Raji (cell line): ENCODE results near the gene ST13.

Experiments
- POLR2A ChIP-seq: IDR thresholded peaks from 2 replicates; pipeline ENCODE4 v1.6.1; 2011; ENCODE audit warnings: low read depth, low read length, control low read depth; ENCODE audit not compliant: insufficient read depth

ST13 gene

GRCh38 chr22:40856513-40857308 lies at the start of gene ST13, which contains the start of gene XPNPEP3:
ST13 (minus strand) TSS chr22:40856639; CDS start chr22:40856540, 99 bp downstream.
XPNPEP3 (plus strand) TSS chr22:40857148; CDS start chr22:40857182, 34 bp downstream.
- peak; percentile 78 for TF ChIP-seq POLR2A

GRCh38 chr22:40904101-40904500 lies 47.7 kb upstream of the ST13 start:
- no peak for TF ChIP-seq POLR2A

GRCh38 chr22:40898850-40899357 lies 42.5 kb upstream of the ST13 start:
- no peak for TF ChIP-seq POLR2A

- TF ChIP-seq POLR2A: no peak
Measured at GRCh38 chr22:40894417-40894816, 38.0 kb upstream of the ST13 start.

GRCh38 chr22:40890881-40891280 lies 34.4 kb upstream of the ST13 start:
- TF ChIP-seq POLR2A: no peak

GRCh38 chr22:40889116-40889515 lies 32.7 kb upstream of the ST13 start:
- TF ChIP-seq POLR2A: no peak

GRCh38 chr22:40878922-40879321 lies 22.5 kb upstream of the ST13 start:
- TF ChIP-seq POLR2A: no peak

GRCh38 chr22:40877488-40877887 lies 21.0 kb upstream of the ST13 start:
- no peak for TF ChIP-seq POLR2A

GRCh38 chr22:40876907-40877306 lies 20.5 kb upstream of the ST13 start:
- no peak for TF ChIP-seq POLR2A

- no peak for TF ChIP-seq POLR2A
Measured at GRCh38 chr22:40875111-40875510, 18.7 kb upstream of the ST13 start.

GRCh38 chr22:40874016-40874415 lies 17.6 kb upstream of the ST13 start:
- no peak for TF ChIP-seq POLR2A

GRCh38 chr22:40867109-40867508 lies 10.7 kb upstream of the ST13 start:
- no peak for TF ChIP-seq POLR2A

GRCh38 chr22:40862537-40862936 lies 6.1 kb upstream of the ST13 start:
- TF ChIP-seq POLR2A: no peak

GRCh38 chr22:40862013-40862412 lies 5.6 kb upstream of the ST13 start, which contains the start of gene DNAJB7:
DNAJB7 (minus strand) TSS chr22:40862113; CDS start chr22:40861994, 119 bp downstream.
- no peak for TF ChIP-seq POLR2A

- TF ChIP-seq POLR2A: no peak
Measured at GRCh38 chr22:40857309-40857855, 943 bp upstream of the ST13 start.

- TF ChIP-seq POLR2A: no peak; the same call in 1 of the 2 replicates
Measured at GRCh38 chr22:40855979-40856512, 393 bp downstream of the ST13 start.
